ENCODE measurements around the gene PAPLN.

DNA sequence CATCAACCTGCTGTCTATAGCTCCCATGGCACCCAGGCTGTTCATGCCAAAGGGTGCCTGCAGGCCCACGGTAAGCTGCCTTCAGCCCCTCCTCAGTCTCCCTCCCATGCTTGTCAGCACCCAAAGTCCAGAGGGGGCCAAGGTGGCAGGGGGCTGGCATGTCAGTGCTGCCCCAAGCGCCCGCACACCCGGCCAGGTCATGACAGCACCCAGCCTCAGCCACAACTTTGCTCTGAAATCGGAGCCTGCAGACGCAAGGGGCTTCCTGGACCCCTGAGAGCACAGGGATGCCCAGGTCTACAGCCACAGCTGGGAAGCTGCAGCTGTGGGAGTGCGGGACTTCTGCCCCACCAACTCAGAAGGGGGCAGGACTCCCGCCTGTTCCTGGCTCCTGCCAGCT, 28.5 kb upstream of the PAPLN start:
- TF ChIP-seq, protein P1, sequence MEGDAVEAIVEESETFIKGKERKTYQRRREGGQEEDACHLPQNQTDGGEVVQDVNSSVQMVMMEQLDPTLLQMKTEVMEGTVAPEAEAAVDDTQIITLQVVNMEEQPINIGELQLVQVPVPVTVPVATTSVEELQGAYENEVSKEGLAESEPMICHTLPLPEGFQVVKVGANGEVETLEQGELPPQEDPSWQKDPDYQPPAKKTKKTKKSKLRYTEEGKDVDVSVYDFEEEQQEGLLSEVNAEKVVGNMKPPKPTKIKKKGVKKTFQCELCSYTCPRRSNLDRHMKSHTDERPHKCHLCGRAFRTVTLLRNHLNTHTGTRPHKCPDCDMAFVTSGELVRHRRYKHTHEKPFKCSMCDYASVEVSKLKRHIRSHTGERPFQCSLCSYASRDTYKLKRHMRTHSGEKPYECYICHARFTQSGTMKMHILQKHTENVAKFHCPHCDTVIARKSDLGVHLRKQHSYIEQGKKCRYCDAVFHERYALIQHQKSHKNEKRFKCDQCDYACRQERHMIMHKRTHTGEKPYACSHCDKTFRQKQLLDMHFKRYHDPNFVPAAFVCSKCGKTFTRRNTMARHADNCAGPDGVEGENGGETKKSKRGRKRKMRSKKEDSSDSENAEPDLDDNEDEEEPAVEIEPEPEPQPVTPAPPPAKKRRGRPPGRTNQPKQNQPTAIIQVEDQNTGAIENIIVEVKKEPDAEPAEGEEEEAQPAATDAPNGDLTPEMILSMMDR (conservative IDR thresholded peaks at IDR 0.05) = no peak
- TF ChIP-seq EZH2 (IDR thresholded peaks at IDR 0.05; ENCODE audit: low read depth) = no peak

Measured in PC-9 (cell line).